HepG2 (cell line): ENCODE results near the gene MYOM1. TPM values are rescaled to one million over a fixed set of nuclear protein-coding genes. Genes with fewer than 3 reads are reported as not detected.

Experiments
- CEBPB ChIP-seq: IDR thresholded peaks from 2 replicates; pipeline ENCODE4 v1.6.1; 2011; ENCODE audit warnings: low read depth, low read length, improper control_type of control experiment, borderline replicate concordance
- CREM ChIP-seq, 2 experiments: sonication (generic) in 1 of 2; formaldehyde crosslinking in 1 of 2; IDR thresholded peaks; 2 replicates each; pipeline versions ENCODE4 v1.4.0 to v1.6.1; 2016 to 2020; ENCODE audit warnings: antibody characterized with exemption in 1 of 2, mild to moderate bottlenecking in 1 of 2, missing genetic modification reagents in 1 of 2
- EEA1 ChIP-seq: sonication (generic); formaldehyde crosslinking; IDR thresholded peaks from 2 replicates; pipeline ENCODE4 v1.5.1; 2020; ENCODE audit warnings: mild to moderate bottlenecking, missing genetic modification reagents, borderline replicate concordance
- GTF3A ChIP-seq: sonication (generic); formaldehyde crosslinking; conservative IDR thresholded peaks from 2 replicates; pipeline ENCODE4 v1.4.0; 2020; ENCODE audit warnings: mild to moderate bottlenecking, missing genetic modification reagents
- HINFP ChIP-seq: sonication (generic); formaldehyde crosslinking; IDR thresholded peaks from 2 replicates; pipeline ENCODE4 v1.4.0; 2020; ENCODE audit warnings: low read depth, mild to moderate bottlenecking, missing genetic modification reagents
- HIVEP1 ChIP-seq: sonication (generic); formaldehyde crosslinking; IDR thresholded peaks from 2 replicates; pipeline ENCODE4 v1.4.0; 2020; ENCODE audit warnings: mild to moderate bottlenecking, missing genetic modification reagents
- MAX ChIP-seq: IDR thresholded peaks from 2 replicates; pipeline ENCODE4 v1.6.1; 2012; ENCODE audit warnings: inconsistent platforms
- MIER3 ChIP-seq: IDR thresholded peaks from 2 replicates; pipeline ENCODE4 v1.6.1; 2016; ENCODE audit warnings: missing compliant biosample characterization, borderline replicate concordance
- PHF20 ChIP-seq: sonication (generic); formaldehyde crosslinking; IDR thresholded peaks from 2 replicates; pipeline ENCODE4 v1.5.0; 2020; ENCODE audit warnings: mild to moderate bottlenecking, missing genetic modification reagents
- SRSF1 ChIP-seq: fragments of 200-400 bp; formaldehyde crosslinking; optimal IDR thresholded peaks from 2 replicates; pipeline ENCODE3; 2017; ENCODE audit warnings: mild to moderate bottlenecking, low read depth, low read length, moderate library complexity
- TERF1 ChIP-seq: sonication (generic); formaldehyde crosslinking; IDR thresholded peaks from 2 replicates; pipeline ENCODE4 v1.8.0; 2022; ENCODE audit warnings: mild to moderate bottlenecking, missing genetic modification reagents, moderate library complexity
- ZNF451 ChIP-seq: sonication (generic); formaldehyde crosslinking; IDR thresholded peaks from 2 replicates; pipeline ENCODE4 v1.5.0; 2020; ENCODE audit warnings: mild to moderate bottlenecking, missing genetic modification reagents
- ZNF513 ChIP-seq: sonication (generic); formaldehyde crosslinking; conservative IDR thresholded peaks from 2 replicates; pipeline ENCODE4 v1.5.0; 2020; ENCODE audit warnings: missing genetic modification reagents
- ZNF557 ChIP-seq: sonication (generic); formaldehyde crosslinking; IDR thresholded peaks from 2 replicates; pipeline ENCODE4 v1.4.0; 2020; ENCODE audit warnings: missing genetic modification reagents
- ZNF770 ChIP-seq: sonication (generic); formaldehyde crosslinking; IDR thresholded peaks from 2 replicates; pipeline ENCODE4 v1.5.0; 2020; ENCODE audit warnings: mild to moderate bottlenecking, missing genetic modification reagents
- ZNF776 ChIP-seq: sonication (generic); formaldehyde crosslinking; IDR thresholded peaks from 2 replicates; pipeline ENCODE4 v1.4.0; 2020; ENCODE audit warnings: mild to moderate bottlenecking, missing genetic modification reagents
- polyA plus RNA-seq, 8 experiments: library from polyadenylated mRNA; depleted of rRNA in 3 of 8; stranded (reverse) in 7 of 8; unstranded in 1 of 8; fragments of >200 nt; fragmentation: Illumina TruSeq in 4 of 8; extraction: Trizol in 4 of 8; gene quantifications; 2 replicates each; pipeline versions ENCODE4 v1.2.1 to v1.2.3, GENCODE V29; 2011 to 2016; ENCODE audit warnings: low read depth in 4 of 8, missing spikeins in 1 of 8, mixed read lengths in 1 of 8; ENCODE audit not compliant: insufficient read depth in 1 of 8
- total RNA-seq, 5 experiments: library from RNA; depleted of rRNA; stranded (reverse); fragments of >200 nt; fragmentation: Illumina TruSeq; extraction: Trizol; gene quantifications; 2 replicates each; pipeline ENCODE4 v1.2.3, GENCODE V29; 2016; ENCODE audit warnings: low read depth in 1 of 5

The MYOM1 gene
- total and polyA plus RNA-seq, 2 of the 13 experiments (the other 11 are each of a cell fraction or from before 2014, with no cell fraction given) = 0.46 to 0.98 TPM

- TF ChIP-seq ZNF770 (no peak), EEA1 (CRISPR knock-in tag) (no peak), MAX (peak; percentile 62; the same call in 1 of the 2 replicates), ZNF451 (no peak), CEBPB (no peak), ZNF513 (CRISPR knock-in tag) (no peak), GTF3A (CRISPR knock-in tag) (no peak), HINFP (peak; percentile 29; the same call in 1 of the 2 replicates), PHF20 (CRISPR knock-in tag) (peak; percentile 43), CREM (IDR thresholded peaks at IDR 0.05) (peak; percentile 80), CREM (CRISPR knock-in tag; IDR thresholded peaks at IDR 0.05) (no peak), TERF1 (CRISPR knock-in tag) (no peak), ZNF557 (CRISPR knock-in tag) (no peak), ZNF776 (CRISPR knock-in tag) (no peak), MIER3 (CRISPR knock-in tag) (peak; percentile 88; the same call in 1 of the 2 replicates), SRSF1 (no peak), HIVEP1 (CRISPR knock-in tag) (no peak)
Observed at GRCh38 chr18:3060667-3061580, 158.8 kb downstream of the MYOM1 start (continued).
